HG03575 (cell line): ENCODE results near the gene PBX3.

ENCODE experiments used
- ATAC-seq: cut with Tn5 transposase; IDR thresholded peaks from one replicate; pipeline ENCODE4 v1.9.1; 2021; ENCODE audit not compliant: unreplicated experiment, insufficient number of reproducible peaks, low FRiP score; ENCODE audit errors: extremely low read depth

The PBX3 gene

DNA sequence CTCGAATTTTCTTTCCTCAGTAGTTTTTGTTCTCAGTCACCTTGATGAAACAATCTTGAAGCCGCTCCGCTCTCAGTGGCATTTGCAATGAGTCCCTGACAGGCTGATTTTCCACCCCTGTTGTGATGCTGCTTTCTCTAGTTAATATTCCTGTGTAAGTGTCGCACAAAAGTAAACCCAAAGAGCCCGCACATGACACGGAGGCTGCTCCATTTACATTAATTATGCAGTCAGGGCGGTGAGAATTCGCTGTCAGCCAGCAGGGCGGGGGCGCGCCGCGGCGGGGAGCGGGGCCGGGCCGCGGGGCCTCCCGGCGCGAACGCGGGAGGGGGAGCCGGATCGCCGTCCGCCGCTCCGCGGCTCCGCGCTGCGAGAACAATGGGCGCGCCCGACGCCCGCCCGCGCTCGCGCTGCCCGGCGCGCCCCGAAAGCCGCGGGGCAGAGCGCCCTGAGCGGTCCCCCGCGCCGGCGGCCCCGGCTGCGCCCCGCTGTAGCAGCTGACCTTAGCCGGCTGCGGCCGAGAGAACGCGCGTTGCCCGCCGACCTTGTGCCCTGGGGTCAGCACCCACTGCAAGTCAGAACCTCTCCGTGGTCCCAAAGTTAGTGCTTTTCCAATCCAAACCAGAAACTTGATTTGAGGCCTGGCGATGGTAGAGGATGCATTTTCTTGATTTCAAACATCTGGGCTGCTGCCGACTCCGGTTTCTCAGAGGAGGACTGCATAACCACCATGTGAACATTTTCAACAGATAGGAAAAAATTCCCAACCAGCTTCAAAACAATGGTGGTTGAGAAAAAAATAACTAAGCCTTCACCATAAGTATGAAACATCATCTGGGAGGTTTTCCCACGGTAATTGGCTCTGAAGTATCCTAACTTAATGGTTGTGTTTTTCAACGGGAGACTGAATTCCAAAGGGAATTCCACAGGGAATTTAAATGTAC is 142.6 kb downstream of the PBX3 start:
- no peak for ATAC-seq

DNA sequence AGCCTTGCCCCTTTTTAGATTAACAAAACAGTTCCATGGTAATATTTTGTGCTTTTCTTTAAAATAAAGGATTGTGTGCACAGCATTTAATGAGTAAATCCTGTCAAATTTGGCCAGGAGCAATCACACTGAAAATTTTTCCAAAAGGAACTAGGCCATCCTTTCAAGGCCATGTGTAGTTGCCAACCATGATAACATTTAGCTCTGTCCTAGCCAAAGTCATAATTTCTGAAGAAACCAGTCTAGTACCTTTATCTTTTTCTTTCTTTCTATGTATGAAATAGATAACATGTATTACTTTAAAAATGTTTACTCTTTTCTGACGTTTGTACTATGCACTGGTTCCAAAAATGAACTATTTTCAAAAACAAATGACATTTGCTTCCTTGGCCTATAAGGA is 143.7 kb downstream of the PBX3 start:
- no peak for ATAC-seq

DNA sequence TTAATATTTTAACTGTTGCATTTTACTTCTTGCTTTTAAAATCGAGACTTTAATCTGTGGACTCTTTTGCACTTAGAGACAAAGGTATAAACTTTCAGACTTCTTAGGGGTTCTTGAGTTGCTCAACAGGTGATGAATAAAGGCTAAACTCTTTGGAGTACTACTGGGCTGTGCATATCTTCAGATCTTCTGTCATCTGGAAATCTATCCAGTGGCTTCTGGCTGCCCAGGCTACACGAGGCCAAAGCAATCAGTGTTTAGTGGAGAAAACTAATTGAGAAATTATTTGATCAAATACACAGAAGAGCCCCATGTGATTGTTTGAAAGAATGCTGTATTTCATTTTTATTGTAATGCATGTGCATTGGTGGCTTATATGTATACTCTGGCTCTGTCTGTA is 146.1 kb downstream of the PBX3 start:
- ATAC-seq: no peak

DNA sequence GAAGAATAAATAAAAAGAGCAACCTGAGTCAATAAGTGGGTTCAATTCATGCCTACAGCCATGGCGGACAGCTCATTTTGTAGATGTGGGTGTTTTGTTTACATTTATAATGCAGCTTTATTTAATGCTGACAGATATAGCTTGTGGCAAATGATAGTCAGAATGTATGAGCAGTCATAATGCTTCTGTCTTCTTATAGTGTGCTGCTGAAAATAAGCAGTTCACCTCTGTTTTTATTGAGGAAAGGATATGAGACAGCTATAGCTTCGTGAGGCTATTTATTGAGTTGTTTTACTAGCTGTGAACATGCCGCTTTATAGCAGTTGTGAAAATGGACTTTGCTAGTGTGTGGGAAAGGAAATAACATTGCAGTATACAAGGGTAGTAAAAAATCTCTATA is 147.4 kb downstream of the PBX3 start:
- ATAC-seq: no peak

DNA sequence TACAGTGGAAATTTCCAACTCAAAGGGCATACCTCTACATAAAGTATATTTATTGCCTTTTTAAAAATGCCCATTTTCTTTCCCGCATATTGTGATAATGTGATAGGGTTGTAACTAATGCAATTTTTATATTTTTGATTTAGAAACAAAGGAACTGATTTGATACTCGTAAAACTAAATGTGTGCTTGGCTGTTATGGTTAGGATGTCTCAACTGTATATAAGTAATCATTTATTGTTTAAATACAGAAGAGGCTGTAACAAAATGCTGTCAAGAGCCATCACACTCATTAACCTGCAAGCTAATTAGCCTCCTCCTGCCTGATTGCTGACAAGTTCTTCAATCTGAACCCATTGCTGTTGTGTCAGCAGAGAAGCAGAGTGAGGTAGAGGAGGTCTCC is 149.2 kb downstream of the PBX3 start:
- no peak for ATAC-seq

DNA sequence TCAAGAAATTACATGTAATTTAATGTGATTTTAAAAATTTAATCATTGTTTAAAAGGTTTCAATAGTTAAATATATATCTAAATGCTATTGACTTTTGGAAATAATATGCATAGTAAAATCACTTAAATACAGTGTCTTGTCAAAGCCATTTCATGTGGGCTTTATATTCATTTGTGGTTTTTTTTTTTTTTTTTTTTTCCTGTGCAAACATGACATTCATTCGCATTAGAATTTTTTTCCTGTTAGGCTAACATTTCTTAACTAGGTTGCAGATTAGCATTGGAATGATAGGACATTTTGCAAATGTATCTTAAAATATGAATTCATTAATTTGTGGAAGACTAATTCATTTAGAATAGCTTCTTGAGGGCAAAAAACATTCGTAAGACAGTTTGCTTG is 149.8 kb downstream of the PBX3 start:
- ATAC-seq: no peak

DNA sequence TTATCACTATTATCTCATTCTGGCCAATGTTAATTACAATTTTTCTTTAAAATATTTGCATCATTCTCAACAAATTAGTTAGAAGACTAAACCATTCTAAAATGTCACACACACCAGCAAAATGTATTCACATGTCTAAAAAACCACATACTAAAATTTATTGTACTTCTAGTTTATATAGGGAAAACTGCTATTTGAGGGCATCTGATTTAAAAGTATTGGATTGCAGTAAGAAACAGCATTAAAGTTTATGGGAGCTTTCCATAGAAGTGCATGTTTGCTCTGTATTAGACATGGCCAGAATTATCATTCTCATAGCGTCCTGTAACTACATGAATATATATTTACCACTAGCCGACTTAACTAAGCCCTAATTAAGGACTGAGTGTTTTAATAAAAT is 150.3 kb downstream of the PBX3 start:
- no peak for ATAC-seq

DNA sequence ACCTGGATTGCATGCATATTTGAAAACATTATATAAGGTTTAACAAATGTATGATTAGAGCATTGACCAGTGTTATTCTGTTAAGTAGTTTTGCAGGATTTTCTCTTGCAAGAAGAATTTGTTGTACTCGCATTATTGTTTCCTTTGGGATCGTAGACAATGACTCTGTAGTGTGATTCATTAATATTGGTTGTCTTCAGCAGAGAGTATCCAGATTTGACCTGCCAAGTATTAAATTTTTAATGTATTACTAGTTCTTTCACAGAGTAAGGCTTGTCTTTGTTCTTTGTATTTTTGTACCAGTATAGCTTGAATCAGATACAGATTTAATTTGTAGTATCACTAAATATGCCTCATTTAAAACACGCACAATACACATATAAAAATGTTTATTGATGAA is 155.0 kb downstream of the PBX3 start:
- no peak for ATAC-seq

DNA sequence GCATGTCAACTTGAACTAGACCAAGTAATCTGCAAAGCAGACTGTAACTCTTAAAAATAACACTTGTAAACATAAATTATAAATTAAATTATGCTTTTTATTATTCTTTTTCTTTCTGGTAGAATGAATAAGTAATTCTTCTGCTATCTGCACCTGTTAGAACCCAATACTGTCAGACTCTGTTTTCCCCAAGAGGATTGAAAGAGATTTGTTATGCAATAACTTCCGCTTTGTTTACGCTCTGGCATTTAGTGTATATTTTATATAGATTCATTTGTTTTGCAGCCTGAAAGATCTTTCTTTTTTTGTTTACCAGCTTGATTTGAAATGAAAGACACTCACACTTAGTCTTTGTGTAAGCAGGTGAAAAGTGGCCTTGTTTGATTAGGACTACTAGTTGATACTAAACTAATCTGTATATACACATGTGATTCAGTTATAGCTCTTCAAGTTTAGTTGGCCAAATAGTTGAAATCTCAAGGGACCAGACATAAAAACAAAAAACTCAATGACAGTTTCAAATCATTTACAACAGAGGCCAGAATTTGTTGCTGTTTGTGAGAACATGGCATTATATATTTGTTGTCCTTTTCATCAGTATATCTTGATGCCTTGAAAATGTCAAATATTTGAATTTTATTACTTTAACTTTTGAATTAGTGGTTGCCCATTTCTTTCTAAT is 155.8 kb downstream of the PBX3 start:
- no peak for ATAC-seq

DNA sequence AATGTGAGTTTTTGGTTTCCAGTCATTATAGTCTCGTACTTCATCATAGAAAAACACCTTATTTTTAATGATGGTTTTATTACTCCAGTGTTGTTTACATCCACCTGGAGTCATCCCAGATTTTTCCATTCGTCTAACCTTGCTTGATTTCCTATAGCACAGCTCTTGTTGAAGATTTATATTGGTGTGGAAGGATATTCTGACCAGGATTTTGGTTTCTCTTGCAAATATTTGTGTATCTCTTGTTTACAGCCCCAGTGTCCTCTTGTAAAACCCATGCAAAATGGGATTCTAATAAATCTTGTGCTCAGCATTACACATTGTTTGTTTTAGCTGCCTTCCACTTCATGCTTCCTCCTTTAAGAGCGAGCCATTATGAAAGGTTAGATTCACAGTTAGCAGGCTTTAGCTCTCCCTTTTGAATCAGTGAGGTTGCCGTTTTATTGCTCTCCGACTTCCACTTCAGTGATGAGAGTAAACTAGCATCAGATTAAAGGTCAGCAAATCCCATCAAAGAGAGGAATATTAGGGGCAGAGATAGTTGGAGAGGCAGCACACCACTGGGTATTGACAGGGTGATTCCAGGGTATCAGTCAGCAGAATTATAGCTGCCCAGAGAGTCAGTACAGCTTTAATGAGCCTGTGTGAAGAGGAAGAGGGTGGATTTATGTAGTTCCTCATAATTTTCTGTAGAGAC is 157.1 kb downstream of the PBX3 start:
- no peak for ATAC-seq

DNA sequence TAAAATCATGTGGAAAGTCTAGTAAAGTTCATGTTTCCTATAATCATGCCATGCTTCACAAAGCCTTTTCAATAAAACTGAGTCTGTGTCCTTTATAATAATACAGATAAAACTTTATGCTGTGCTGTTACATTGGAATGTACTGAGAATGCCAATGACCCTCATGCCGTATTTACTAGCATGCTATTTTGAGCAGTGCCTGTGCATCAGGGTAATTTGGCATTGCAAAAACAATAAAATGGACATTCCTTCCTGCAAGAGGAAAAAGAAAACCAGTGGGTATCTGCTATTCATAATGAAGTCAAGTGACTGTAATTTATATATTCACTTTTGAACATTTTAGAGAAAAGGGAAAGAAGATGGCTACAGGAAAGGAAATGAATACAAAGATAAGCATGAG is 159.0 kb downstream of the PBX3 start:
- ATAC-seq: no peak

DNA sequence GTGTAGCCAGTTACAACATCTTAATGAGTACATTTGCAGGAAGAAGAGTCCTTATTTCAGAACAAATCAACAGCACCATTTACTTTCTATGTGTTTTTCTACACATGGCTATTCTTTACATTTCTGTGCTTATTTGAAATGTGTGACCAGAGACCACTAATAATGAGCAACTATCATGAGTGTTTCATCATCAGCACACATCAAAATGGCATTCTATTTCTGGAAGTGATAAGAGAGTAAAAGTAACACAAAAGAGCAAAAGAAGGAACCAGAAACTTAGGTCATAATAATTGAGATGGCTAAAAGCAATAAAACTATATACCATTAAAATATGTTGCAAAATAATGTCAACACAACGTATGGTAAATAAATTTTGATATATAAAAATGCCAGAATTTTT is 159.7 kb downstream of the PBX3 start:
- no peak for ATAC-seq

DNA sequence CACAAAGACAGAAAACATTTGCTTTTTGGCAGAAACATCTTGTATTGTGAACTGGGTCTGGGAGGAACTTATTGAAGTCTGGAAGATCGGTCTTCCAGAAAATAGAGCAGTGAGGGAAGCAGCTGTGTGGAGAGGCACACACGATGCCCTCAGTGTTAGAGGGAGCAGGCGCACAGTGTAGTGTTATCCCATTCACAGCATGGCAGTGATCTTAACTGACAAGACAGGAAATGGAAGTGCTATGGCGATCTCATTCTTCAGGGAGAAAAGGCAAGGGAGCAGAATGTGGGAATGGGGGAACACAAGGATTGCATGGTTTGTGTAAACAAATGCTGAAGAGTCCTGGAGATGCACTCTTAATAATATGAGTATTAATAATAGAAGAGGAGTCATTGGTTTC is 161.0 kb downstream of the PBX3 start:
- no peak for ATAC-seq

DNA sequence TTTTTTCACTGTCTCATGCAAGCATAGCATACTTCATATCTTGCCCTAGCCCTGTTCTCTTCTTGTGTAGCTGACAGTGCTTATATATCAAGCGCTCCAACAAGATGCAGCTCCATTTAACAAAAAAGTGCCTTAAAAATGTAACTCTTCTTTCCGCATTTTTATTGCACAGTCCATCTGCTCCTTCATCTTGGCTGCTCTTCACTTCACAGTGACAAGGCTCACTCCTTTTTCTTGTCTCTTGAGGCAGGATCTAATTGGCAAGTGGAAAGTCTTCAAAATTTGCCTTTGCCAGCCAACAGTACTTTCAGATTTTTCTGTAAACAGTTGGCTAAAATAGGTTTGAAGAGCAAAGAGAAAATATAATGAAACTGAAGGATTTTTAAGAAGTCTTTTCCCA is 161.8 kb downstream of the PBX3 start:
- ATAC-seq: no peak

DNA sequence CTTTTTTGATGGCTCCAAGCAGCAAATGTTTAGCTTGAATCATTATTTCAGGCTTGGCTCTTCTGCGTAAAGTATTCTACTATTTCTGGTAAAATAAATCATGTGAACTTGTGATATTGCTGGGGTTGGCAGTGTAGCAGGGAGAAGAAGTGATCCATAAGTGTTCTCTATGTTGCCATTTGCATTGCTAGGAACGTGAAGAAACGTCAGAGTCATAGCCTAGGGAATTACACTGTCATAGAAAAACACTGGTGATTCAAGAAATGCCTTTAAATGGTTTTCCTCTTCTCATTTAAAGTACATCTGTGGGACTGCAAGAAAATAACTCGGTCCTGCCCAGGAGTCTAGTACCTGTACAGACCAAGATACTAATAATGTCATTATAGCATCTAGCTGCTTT is 162.3 kb downstream of the PBX3 start:
- no peak for ATAC-seq

DNA sequence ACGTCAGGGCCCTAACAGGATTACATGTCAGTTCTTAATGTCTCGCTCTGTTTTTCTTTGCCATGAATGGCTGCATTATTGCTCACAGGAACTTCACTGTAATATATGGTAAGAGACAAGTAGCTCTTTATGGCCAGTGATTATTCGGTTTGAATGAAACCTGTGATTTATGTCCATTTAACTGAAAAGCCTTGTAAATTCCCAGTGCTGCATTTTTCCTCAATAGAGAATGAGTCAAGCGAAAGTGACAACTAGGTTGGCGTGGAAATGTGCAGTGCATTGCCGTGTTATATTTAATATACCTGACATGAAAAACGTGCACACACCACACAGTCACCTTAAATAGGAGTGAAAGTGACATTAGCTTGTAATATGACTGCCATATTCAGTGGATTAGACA is 163.1 kb downstream of the PBX3 start:
- no peak for ATAC-seq

DNA sequence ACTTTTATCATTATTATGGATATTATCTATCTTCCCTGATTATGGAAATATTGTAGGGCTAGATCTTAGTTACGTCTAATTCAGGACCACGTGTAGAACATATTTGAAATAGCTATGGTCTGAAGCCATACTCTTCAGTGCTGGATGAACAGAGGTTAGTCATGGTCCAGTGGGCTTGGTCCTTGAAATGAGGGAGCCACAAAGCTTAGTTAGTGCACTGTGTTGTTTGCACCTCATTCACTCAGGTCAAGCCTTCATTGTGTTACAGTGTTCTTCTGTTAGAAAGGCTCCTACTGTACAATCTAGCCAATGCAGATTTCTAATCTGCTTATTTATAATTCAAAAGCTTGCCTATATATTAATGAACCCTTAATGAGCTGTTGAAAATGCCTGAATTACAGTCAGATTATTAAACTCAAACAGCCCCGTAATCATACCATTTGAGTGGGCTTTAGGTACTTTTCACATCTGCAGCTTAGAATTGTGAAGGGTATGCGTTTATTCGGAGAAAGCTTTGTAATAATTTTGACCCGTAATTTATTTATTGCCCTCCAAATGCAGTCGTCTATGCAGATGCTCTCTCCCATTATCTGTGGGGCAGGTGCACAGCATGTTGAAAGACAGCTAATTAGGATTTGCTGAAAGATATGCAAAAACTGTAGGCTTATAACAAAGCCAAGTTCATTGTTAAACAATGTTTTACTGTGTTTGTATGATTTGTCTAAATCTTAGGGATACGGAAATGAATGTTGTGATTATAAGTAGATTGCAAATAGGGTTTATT is 164.9 kb downstream of the PBX3 start:
- no peak for ATAC-seq

DNA sequence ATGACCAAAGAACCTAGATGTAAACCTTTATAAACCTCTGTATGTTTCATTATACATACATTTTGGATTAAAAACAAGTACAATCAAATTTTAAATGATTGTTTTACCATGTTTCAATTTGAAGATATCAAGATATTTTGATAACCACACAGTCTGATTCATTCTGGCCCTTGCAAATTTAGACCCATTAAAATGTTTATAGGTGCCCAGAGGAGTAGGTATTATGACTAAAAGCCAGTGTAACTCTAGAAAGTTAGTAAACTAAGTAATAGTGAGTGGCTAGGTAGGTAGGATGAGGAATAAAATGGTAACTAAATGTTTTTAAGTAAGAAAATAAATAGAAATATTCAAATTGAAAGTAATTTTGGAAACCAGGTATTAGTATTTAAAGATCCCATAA is 165.5 kb downstream of the PBX3 start:
- ATAC-seq: no peak

DNA sequence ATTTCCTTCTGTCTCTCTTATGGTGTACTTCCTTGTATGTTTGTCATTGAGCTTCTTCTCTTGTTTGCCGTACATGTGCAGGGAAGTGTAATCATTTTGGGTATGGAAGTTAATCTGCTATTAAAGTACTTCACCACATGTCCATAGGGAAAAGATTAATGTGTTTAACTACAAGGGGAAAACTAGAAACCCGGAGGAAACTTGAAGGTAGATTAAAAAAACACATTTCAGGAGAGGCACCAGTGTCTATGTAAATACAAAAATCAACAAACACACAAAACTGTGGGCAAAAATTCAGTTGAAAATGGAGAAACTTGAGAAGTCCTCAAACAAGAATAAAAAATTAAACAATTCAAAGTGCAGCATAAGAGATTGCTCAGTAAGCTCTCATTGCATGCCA is 166.4 kb downstream of the PBX3 start:
- no peak for ATAC-seq
